Endothelial cell of umbilical vein (primary cell): ENCODE results near the gene FAM83C. TPM values are rescaled to one million over a fixed set of nuclear protein-coding genes. Genes with fewer than 3 reads are reported as not detected.

ENCODE experiments used
- BruUV-seq: library from RNA; stranded (reverse); fragments of 400-500 nt; replicated peaks from 2 replicates; lab custom pipeline; 2021; lab: Mats Ljungman, UMichigan
- CTCF ChIA-PET: fragments of 300-600, 350-600 bp; sonication (Branson Sonifier 250); formaldehyde crosslinking; loops from one replicate; lab custom pipeline; 2021; ENCODE audit warnings: antibody characterized with exemption, inconsistent platforms; lab: Charles Lee
- POLR2A ChIA-PET: fragments of 300-600, 350-600 bp; sonication (Branson Sonifier 250); formaldehyde crosslinking; loops from one replicate; lab custom pipeline; 2021; ENCODE audit warnings: antibody characterized with exemption, inconsistent platforms; lab: Charles Lee
- DNase-seq: peaks from one replicate; pipeline ENCODE4 v3.0.0-alpha.2; 2011; ENCODE audit warnings: low read depth, low spot score
- FAIRE-seq: peaks from 2 replicates; lab custom pipeline; 2011; peaks lifted over from hg19 to GRCh38; lab: Jason Lieb, UNC
- H2AFZ ChIP-seq: 2 replicates; pipeline ENCODE4 v1.6.0; 2012; ENCODE audit warnings: low read depth, low read length, control low read depth, inconsistent platforms
- H3K27ac ChIP-seq: 2 replicates; pipeline ENCODE4 v1.5.1; 2011; ENCODE audit warnings: low read depth, mild to moderate bottlenecking, control low read depth, low read length, moderate library complexity; ENCODE audit not compliant: insufficient read depth
- H3K27me3 ChIP-seq, 2 experiments: 2 replicates each; pipeline versions ENCODE4 v1.6.0 to v1.6.1; 2011; ENCODE audit warnings: low read length in 2 of 2, mixed read lengths in 1 of 2; ENCODE audit not compliant: control insufficient read depth in 2 of 2, insufficient read depth in 2 of 2
- H3K36me3 ChIP-seq, 2 experiments: 2 replicates in 1 of 2; 3 replicates in 1 of 2; pipeline ENCODE4 v1.5.1; 2011; ENCODE audit warnings: low read length in 2 of 2, mild to moderate bottlenecking in 1 of 2, moderate library complexity in 1 of 2; ENCODE audit not compliant: control insufficient read depth in 2 of 2, insufficient read depth in 2 of 2; ENCODE audit errors: extremely low read depth in 1 of 2
- H3K4me1 ChIP-seq: 3 replicates; pipeline ENCODE4 v1.5.1; 2011; ENCODE audit warnings: mild to moderate bottlenecking, low read length; ENCODE audit not compliant: control insufficient read depth, insufficient read depth; ENCODE audit errors: extremely low read depth
- H3K4me2 ChIP-seq: 2 replicates; pipeline ENCODE4 v1.6.1; 2011; ENCODE audit warnings: low read length, control low read depth, mixed read lengths; ENCODE audit not compliant: insufficient read depth
- H3K4me3 ChIP-seq, 3 experiments: fragments of 200-600 bp in 1 of 3; sonication (generic), shearing (Covaris generic) in 1 of 3; replicated peaks in 1 of 3; 2 replicates each; pipeline ENCODE4 v1.5.1; 2011 to 2016; ENCODE audit warnings: control low read depth in 3 of 3, low read length in 3 of 3, mild to moderate bottlenecking in 2 of 3, inconsistent platforms in 1 of 3, low read depth in 1 of 3, moderate library complexity in 1 of 3; ENCODE audit not compliant: insufficient read depth in 1 of 3
- H3K79me2 ChIP-seq: 2 replicates; pipeline ENCODE4 v1.6.0; 2012; ENCODE audit warnings: low read length, inconsistent platforms; ENCODE audit not compliant: control insufficient read depth, insufficient read depth
- H3K9ac ChIP-seq: replicated peaks from 2 replicates; pipeline ENCODE3; 2011; ENCODE audit warnings: low read length, control low read depth; ENCODE audit not compliant: insufficient read depth; ENCODE audit errors: extremely low read depth
- H3K9me1 ChIP-seq: replicated peaks from 3 replicates; pipeline ENCODE4 v1.6.0; 2011; ENCODE audit warnings: mild to moderate bottlenecking, low read length; ENCODE audit not compliant: control insufficient read depth, insufficient read depth; ENCODE audit errors: extremely low read depth
- H3K9me3 ChIP-seq: replicated peaks from 2 replicates; pipeline ENCODE4 v1.5.1; 2012; ENCODE audit warnings: low read length, inconsistent platforms; ENCODE audit not compliant: control insufficient read depth, insufficient read depth
- H4K20me1 ChIP-seq: replicated peaks from 2 replicates; pipeline ENCODE3; 2011; ENCODE audit warnings: mild to moderate bottlenecking, low read length; ENCODE audit not compliant: control insufficient read depth, insufficient read depth; ENCODE audit errors: extremely low read depth
- CTCF ChIP-seq, 2 donors: IDR thresholded peaks; 1 replicate in 1 of 2; 2 replicates in 1 of 2; pipeline ENCODE4 v1.5.1; 2011; ENCODE audit warnings: low read length in 2 of 2, mild to moderate bottlenecking in 2 of 2, moderate library complexity in 2 of 2, control low read depth in 1 of 2, inconsistent platforms in 1 of 2, low read depth in 1 of 2; ENCODE audit not compliant: insufficient read depth in 1 of 2; ENCODE audit errors: extremely low read depth in 1 of 2
- EZH2 ChIP-seq: IDR thresholded peaks from 2 replicates; pipeline ENCODE4 v1.6.1; 2012; ENCODE audit warnings: borderline replicate concordance, low read depth, mild to moderate bottlenecking, moderate library complexity, low read length, inconsistent platforms; ENCODE audit not compliant: severe bottlenecking
- FOS ChIP-seq: IDR thresholded peaks from 2 replicates; pipeline ENCODE4 v1.6.1; 2011; ENCODE audit warnings: mild to moderate bottlenecking, low read length, moderate library complexity, borderline replicate concordance; ENCODE audit not compliant: insufficient read depth
- GATA2 ChIP-seq: IDR thresholded peaks from 2 replicates; pipeline ENCODE4 v1.7.0; 2011; ENCODE audit warnings: low read depth, mild to moderate bottlenecking, moderate library complexity, mixed read lengths, low read length; ENCODE audit not compliant: insufficient read length, insufficient read depth
- JUN ChIP-seq: IDR thresholded peaks from 2 replicates; pipeline ENCODE4 v1.6.1; 2011; ENCODE audit warnings: borderline replicate concordance, low read depth; ENCODE audit not compliant: insufficient read length, insufficient read depth
- MAX ChIP-seq: IDR thresholded peaks from 2 replicates; pipeline ENCODE4 v1.6.1; 2011; ENCODE audit not compliant: insufficient read depth, insufficient read length
- MYC ChIP-seq: IDR thresholded peaks from one replicate; pipeline ENCODE4 v1.6.1; 2011; ENCODE audit warnings: mild to moderate bottlenecking, low read depth, low read length
- POLR2A ChIP-seq: IDR thresholded peaks from 2 replicates; pipeline ENCODE4 v1.6.1; 2012; ENCODE audit warnings: low read depth, mild to moderate bottlenecking, control low read depth, low read length
- POLR2AphosphoS5 ChIP-seq: IDR thresholded peaks from 2 replicates; pipeline ENCODE4 v1.6.1; 2012; ENCODE audit warnings: low read depth, mild to moderate bottlenecking, control low read depth, low read length, moderate library complexity; ENCODE audit not compliant: insufficient read depth
- dilution Hi-C: fragments of 300-500 bp; cut with MboI; formaldehyde crosslinking; loops from one replicate; pipeline ENCODE4 v1.15.0; 2019; ENCODE audit warnings: low sequenced_read_pairs; ENCODE audit not compliant: extremely low pct_ligation_motif_present
- intact Hi-C: fragments of 100-400 bp; cut with micrococcal nuclease; formaldehyde crosslinking; loops from one replicate; pipeline ENCODE4 v1.10.0; 2022
- polyA plus RNA-seq, 4 experiments: library from polyadenylated mRNA; depleted of rRNA in 3 of 4; stranded (reverse) in 3 of 4; unstranded in 1 of 4; fragments of >200 nt; gene quantifications; 2 replicates each; pipeline versions ENCODE4 v1.2.1 to v1.2.3, GENCODE V29; 2011 to 2012; ENCODE audit warnings: missing spikeins in 1 of 4
- total RNA-seq: library from RNA; stranded (reverse); gene quantifications from 2 replicates; pipeline ENCODE4 v1.2.3, GENCODE V29; 2021

Gene FAM83C
- total and polyA plus RNA-seq, 2 donors (not counting 3 experiments of a cell fraction or from before 2014, with no cell fraction given) = not detected

GRCh38 chr20:35246723-35247122 lies 45.5 kb downstream of the FAM83C start:
- H4K20me1 ChIP-seq = no peaks in the 10 kb centered on the region
- no peaks in the 10 kb centered on the region for H3K79me2 ChIP-seq
- no peak overlapping the region for H3K4me3 ChIP-seq
- DNase-seq (no peak), FAIRE-seq (no peak)
- CTCF ChIA-PET = no interaction called here
- H3K36me3 ChIP-seq = no peaks in the 10 kb centered on the region
- no peaks in the 10 kb centered on the region for H3K9me3 ChIP-seq
- BruUV-seq = no TSS peak
- H3K9me1 ChIP-seq = no peaks in the 10 kb centered on the region
- POLR2A ChIA-PET = no interaction called here
- no peak overlapping the region for H3K9ac ChIP-seq
- H3K4me2 ChIP-seq = no peak overlapping the region
- TF ChIP-seq MYC (no peak), POLR2A (no peak), JUN (no peak), FOS (no peak), MAX (no peak), EZH2 (no peak), POLR2AphosphoS5 (no peak), CTCF (IDR thresholded peaks at IDR 0.05; ENCODE audit: extremely low read depth in 1 of 2, insufficient read depth in 1 of 2, low read depth in 1 of 2, low read length in 2 of 2) (no peak), GATA2 (no peak)
- H2AFZ ChIP-seq = no peak overlapping the region
- H3K27me3 ChIP-seq = peaks cover 9 to 11% of the 10 kb centered on the region in 2 experiments
- dilution Hi-C loops (no loop called here), intact Hi-C loops (no loop called here)
- H3K27ac ChIP-seq = no peak overlapping the region
- no peaks in the 10 kb centered on the region for H3K4me1 ChIP-seq
